ENCODE data around the gene SSR3.

- TF ChIP-seq OSR1 (CRISPR knock-in tag; IDR thresholded peaks at IDR 0.05) (no peak), ESRRG (CRISPR knock-in tag; IDR thresholded peaks at IDR 0.05) (no peak), CSRNP3 (CRISPR knock-in tag; IDR thresholded peaks at IDR 0.05) (no peak), PATZ1 (CRISPR knock-in tag; IDR thresholded peaks at IDR 0.05; ENCODE audit: borderline replicate concordance) (no peak), RARB (CRISPR knock-in tag; IDR thresholded peaks at IDR 0.05) (no peak), CSDC2 (CRISPR knock-in tag; IDR thresholded peaks at IDR 0.05) (no peak), ZC3H10 (CRISPR knock-in tag; IDR thresholded peaks at IDR 0.05) (no peak), ZNF70 (CRISPR knock-in tag; IDR thresholded peaks at IDR 0.05) (no peak), PPARA (CRISPR knock-in tag; IDR thresholded peaks at IDR 0.05; ENCODE audit: borderline replicate concordance) (no peak), TSHZ2 (CRISPR knock-in tag; IDR thresholded peaks at IDR 0.05) (no peak), ZFP30 (CRISPR knock-in tag; IDR thresholded peaks at IDR 0.05) (no peak), CREB5 (CRISPR knock-in tag; IDR thresholded peaks at IDR 0.05; ENCODE audit: low read depth) (no peak), SNAI2 (CRISPR knock-in tag; IDR thresholded peaks at IDR 0.05) (no peak)
Observed at GRCh38 chr3:156579427-156579851, 24.5 kb upstream of the SSR3 start.

Data from SK-N-SH treated with all-trans-retinoic acid at 6 μM for 48 hours (cell line).